HG02798 (cell line): ENCODE data around the gene MUSTN1.

Experiments used
- ATAC-seq: cut with Tn5 transposase; IDR thresholded peaks from one replicate; pipeline ENCODE4 v1.9.1; 2021; ENCODE audit warnings: mild to moderate bottlenecking; ENCODE audit not compliant: unreplicated experiment, poor library complexity

Gene MUSTN1

DNA sequence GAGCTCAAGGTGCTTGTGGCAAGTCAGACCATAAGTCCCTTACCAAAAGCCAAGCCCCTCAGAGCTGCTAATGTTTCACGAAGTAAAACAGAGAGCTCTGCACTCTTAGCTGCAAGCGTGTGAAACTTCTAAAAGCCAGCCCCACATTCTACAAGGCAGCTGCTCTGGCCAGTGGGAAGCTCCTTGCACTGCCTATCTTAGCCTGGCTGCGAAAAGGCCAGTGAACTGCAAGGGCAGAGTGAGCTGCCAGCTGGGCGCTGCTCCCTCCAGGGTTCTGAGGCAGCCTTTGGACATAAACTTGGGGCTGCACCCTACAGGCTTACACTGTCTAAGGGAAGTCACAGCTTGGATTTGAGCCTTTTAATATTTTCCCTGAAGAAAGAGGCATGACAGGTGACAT lies 2.2 kb upstream of the MUSTN1 start:
- ATAC-seq: no peak

DNA sequence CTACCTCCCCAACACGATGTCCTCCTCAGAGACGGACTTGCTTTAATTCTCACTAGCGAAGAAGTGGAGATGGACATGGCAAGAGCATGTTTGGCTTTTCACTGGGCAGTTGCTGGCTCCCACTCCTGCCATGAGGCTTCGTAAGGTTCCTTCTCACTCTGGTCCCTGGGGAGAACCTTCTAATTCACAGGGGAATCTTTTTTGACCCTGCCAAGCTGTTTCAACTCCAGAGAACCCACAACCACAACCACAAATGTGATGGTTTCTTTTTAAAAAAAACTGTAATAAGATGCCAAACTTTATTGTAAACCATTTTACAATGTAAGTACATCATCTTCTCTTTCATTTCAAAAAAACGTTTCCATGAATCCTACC lies 1.6 kb upstream of the MUSTN1 start:
- ATAC-seq: no peak

DNA sequence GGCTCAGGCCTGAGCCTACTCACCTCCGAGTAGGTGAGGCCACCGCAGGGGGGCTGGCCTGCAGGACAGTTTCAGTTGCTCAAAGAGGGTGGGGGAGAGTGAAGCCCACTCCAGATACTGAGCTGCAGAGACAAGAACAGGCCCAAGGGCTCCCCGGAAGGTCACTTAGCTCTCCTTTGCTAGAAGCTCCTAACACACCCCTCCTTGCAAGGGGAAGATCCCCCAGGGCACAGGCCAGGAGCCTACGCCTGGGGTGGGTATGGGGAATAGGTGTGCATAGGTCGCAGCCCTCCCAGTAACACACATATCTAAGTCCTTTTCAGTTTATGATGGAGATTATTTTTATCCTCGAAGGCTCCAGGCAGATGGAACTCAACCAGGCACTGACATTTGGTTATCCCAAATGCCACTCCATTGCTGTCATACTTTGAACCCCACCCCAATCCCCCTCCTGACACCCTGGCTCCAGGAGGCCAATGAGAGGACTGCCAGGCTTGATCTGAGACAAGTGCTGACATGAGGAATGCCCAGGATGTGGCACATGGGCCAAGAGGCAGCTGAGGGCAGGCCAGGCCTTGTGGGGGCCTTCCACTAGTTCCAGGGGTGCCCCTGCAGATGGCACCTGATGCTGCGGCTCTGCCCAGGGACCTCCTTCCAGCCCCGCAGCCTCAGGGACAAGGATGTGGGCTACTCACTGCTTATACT lies 1.1 kb upstream of the MUSTN1 start:
- no peak for ATAC-seq

DNA sequence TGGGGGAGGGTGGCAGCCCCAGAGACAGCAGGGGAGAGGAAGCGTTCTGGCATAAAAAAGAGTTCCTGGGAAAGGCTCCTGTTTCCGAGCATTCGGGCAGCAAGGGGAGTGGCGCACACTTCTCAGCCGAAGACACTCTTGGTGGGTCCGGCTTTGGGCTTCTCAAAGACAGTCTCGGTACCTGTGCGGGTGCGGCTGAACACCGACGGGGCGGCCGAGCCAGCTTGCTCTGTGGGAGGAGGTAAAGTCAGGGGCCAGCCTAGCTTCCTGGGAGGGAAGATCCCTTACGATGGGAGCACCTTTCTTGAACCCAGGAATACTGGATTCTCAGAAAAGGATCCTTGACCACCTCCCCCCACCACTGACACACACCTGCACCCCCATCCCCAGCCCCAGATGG lies 1.6 kb downstream of the MUSTN1 start:
- ATAC-seq: no peak

DNA sequence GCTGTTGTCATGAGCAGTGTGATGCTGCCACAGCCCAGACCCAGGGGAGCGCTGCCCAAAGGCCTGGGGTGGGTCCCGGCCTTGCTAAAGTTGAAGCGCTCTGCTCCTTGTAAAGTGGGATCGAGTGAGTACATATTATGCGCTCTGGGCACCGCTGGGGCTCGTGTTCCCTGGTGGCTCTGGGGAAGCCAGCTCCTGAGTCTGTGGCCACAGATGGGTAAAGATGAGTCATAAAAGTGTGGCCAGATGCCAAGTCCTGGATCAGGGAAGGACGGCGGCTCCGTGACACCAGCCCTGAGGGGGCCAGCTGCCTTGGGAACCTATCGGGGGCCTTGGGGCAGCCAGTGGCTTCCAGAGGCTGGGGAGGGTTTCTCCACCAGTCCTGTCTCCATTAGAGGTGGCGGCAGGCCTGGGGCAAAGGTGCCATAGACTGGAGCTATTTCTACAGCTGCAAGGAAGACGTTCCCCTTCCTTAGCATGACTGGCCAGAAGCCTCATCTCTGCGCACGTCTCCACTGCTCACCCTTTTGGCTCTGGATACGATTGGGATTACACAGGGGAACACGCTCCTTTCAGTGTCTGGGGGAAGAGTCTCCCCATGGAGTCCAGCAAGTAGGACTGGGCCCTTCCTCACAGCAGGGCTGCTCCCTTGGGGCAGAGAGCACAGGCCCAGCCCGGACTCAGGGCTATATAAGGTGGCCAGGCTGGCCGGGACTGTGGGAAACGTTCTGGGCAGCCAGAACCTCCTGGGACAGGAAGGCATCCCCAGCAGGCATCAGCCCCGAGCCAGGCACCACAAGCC lies 3.1 kb downstream of the MUSTN1 start:
- no peak for ATAC-seq

DNA sequence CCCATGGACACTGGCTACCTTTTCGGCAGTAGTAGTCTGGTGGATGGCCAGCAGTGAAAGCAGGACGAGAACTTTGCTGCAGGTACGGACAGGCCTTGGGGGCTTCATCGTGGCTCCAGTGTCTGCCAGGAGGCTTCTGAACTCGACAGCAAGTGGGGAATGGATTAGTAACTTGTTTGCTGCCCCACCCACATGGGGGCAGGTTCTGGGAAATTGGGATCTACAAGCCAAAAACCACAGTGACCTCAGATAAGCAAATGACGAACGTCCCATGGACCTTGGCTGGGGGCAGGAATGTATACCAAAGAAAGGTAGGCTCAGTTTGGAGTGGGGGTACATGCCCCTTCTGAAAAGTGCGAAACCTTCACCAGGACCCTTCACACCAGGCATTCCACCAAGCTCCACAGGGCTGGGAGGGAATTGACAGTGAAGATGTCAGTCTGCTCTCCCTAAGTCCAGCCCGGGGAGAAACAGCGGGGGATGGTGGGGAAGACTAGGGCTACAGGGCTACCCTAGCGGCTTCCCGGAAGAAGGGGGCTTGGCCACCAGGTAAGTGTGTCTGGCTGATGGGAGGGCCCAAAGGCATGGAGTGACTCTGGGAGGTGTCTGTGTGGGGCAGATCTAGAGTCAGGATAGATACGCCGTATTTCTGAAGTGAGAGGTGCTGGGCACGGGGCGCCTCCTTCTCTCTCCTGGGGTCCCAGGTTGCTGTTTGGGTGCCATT lies 4.1 kb downstream of the MUSTN1 start, which contains the start of gene ITIH4:
Gene ITIH4 (minus strand): TSS at position 138 of the 724 bp plus-strand sequence. CDS start 30 bp downstream, at position 108.
- ATAC-seq: no peak

DNA sequence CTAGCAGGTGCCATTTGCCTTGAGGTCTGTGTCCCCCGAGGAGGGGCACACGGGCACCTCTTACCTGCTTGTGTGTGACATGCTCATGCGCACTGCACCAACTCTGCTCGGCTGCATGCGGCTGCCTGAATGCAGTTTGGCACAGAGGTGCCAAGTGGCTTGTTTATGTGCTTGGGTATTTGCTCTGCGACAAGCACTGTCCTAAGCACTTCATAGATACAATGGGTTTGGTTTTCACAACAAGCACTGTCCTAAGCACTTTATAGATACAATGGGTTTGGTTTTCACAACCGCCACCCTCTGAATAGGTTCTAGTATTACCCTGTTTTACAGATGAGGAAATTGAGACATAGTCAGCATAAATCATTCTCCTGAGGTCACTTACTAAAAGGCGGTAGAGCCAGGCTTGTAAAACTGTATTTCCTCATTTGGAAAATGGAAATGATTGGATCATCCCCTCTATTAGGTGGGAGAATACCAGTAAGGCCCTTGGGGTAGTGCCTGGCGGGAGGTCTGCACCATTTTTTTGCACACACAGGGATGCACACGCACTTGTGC lies 4.8 kb downstream of the MUSTN1 start:
- no peak for ATAC-seq

DNA sequence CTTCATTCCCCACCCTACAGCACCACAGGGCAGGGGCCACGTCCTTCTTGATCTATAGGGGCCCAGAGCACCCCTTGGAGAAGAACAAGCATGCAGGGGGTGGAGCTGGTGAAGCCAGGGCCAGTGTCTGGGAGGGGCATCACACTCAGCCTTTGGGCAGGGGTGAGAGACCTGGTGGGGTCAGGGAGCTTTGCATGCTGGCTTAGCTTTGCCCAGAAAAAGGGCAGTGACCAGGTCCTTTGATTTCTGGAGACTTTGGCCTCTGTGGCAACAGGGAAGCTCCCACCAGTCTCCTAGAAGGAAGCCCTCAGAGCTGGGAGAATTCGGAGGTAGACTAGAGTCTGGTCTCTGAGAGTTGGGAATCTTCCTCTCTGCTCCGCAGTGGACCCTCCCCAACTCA lies 5.3 kb downstream of the MUSTN1 start:
- ATAC-seq: no peak

DNA sequence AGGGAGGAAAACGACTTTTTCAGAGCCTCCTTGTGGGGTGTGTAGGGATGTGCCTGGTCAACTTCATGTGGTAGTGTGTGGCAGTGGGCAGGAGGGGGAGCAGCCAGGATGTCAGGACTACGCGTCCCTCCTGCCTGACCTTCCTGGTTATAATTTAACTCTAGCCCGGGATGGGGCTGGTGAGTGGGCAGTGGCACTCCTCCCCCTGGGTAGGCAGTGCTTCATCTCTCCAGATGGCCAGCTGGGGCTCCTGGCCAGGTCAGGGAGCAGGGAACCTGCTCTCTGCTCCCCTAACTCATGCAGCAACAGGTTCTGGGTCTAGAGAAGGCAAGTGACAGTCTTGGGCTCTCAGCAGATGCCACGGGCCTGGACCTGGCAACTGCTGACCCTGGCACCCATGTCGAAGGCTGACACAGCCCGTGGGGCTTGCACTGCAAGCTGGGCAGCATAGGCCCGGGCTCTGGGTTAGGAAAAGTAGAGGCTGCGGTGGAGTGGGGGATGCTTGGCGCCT lies 6.9 kb downstream of the MUSTN1 start:
- ATAC-seq: no peak

DNA sequence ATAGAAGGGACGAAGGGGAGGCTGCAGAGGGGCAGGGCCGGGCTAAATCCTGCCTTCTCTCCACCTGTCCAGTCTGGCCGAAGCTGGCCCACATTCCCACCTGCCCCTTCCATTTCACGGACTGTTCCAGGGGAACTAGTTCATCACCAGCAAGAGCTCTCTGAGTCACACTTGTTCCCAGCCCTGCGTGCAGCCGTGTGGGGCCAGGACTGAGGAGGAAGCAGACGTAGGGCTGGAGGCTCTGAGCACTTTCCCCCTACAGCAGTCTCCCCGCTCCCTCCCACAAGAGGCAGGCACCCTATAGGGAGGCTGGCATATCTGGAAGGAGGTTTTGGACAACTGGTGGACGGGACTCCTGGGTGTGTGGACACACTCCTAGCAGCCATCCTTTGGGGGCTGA lies 7.4 kb downstream of the MUSTN1 start:
- ATAC-seq: no peak

DNA sequence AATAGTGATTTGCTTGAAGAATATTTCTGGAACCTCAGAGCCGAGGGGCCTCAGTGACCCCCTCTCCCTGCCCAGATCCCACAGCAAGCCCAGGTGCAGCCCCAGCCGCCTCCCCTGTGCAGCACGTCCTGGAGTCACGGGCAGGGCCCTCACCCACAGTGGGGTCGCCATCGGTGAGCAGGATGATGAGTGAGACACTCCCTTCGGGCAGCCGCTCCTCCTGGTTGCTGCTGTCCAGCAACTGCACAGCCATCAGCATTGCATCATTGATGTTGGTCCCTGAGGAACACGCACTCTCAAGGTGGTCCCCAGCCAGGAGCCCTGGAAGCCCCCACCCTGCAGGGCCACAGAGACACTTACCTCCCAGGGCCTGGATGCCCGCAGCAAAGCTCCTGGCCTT lies 10.8 kb downstream of the MUSTN1 start:
- no peak for ATAC-seq

DNA sequence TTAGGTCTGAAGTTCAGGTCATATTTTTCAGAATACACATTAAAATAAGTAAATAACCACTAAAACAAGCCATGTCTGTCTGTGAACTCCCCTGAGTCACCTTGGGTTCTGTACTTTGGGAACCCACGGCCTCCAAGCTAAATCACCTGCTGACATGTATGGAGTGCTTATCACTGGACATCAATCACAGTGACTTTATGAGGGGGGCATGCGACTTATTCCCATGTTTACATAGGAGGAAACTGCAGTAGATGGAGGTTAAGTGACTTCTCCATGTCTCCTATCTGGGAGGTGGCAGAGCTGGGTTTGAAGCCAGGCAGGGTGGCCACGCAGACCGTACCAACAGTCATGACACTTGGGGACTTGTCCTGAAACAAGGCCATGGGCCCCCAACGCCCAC lies 12.5 kb downstream of the MUSTN1 start:
- no peak for ATAC-seq

DNA sequence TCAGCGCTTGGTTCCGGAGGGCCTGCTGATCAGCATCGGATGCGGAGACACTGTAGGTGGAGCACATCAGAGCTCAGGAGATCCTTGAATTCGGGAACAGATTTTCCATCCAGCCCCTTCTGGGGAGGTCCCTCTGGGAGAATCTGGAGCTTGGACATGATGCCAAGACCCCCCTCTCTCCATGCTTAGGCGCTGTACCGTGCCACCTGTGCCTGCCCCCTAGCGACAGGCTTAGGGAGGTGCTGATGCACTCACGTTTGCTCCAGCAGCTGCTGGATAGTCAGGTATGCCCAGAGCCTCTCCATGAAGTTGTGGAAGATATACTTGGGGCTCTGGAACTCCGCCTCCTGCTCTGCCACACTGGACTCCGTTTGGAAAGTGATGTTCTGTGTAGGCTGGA lies 14.1 kb downstream of the MUSTN1 start:
- no peak for ATAC-seq

DNA sequence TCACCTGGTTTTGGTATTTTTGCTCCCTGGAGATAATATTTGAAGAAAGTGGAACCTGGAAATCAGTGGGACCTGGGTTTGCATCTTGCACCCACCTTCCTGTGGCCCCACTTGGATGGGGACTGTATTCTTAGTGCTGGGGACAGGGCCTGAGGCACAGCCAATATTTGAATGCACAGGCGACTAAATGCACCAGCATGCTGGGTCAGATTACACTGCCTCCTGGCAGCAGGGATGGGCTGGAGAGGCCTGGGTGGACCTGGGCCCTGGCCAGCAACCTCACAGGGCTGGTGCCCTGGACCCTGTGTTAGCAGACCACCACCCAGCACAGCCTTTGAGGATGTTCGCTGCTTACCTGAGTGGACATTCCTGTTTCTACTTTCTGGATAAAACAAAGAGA lies 14.9 kb downstream of the MUSTN1 start:
- ATAC-seq: no peak

DNA sequence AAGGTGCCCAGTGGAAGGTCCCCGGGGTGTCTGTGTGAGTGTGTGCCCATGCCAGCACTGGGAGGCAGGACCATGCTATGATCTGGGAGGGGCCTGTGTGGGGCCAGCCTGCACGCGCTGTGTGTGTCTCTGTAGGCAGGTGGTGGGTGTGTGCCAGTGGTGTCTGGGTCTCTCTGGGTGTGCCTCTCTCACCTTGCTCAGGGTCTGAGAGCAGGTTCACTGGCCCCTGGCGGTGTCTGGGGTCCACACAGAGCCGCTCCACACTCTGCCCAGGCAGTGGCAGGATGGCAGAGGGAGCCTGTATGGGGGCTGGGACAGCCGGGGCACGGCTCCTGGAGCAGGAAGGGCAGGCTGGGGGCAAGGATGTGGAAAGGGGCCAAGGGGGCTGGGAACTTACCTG lies 17.0 kb downstream of the MUSTN1 start:
- ATAC-seq: no peak

DNA sequence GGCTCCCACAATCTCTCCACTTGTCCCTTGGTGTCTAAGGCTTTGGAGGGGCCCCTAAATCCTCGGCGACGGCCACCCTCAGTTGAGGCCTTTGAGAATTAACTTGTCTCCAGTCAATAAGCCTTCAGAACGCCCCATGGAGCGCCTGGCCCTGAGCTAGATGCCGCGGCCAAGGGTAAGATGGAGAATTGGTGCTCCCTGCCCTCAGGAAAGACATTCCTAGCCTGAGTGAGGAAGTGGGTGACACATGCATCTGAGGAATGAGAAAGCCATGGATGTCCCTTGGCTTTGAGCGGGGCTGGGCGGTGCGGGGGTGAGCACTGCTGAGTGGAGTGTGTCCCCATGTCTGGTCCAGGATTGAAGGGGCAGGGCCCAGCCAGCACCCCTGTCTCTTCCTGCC lies 17.6 kb downstream of the MUSTN1 start:
- no peak for ATAC-seq

DNA sequence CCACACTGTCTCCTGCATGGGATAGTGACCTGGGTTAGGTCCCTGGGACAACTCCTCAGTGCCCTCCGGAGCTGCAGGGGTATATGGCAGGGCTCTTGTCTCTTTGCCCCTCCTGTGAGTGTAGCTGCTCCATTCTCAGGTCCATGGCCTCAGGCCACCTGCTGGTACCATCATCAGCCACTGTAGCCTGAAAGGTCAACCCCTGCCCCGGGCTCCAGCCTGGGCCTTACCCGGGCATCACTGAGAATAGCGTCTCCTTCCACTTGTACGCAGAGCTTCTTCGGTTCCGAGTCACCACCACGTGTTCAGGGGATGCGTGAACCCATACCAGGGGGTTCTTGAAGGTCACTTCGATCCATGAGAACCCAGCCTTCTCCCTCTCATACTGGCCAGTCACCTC lies 18.2 kb downstream of the MUSTN1 start:
- no peak for ATAC-seq

DNA sequence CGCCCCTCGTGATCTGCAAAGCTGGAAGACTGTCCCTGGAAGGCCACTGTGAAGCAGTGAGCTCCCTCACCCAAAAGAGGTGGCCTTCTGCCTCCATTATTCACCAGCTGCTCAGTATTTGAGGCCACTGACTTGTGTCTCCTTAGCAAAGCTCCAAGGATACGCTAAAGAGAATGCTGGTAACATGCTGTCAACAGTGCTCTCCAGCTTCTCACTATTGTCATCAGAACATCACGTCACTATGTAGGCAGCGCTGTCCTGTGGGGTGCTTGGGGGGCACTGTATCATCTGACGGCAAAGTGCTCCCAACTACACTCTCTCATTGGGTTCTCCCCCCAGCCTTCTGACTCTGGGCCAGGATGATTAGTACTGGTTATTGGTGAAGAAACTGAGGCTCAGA lies 18.6 kb downstream of the MUSTN1 start:
- no peak for ATAC-seq

DNA sequence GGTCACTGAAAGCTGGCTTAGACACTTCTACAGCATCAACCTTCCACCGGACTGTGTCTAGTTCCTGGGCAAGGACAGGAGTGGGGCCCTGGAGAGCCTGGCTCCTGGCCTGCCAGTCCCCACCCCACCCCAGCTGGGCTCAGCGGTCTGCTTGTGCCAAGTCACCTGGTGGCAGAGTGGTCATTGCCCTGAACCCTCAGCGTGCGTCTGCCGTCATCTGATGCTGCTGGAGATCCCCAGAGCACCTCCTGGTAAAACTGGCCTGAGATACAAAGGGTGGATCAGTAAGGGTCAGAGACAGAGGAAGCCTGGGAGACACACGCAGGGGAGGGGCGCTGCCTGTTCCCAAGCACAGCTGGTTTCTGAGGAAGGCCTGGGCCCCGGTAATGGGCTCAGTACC lies 21.0 kb downstream of the MUSTN1 start:
- ATAC-seq: no peak

DNA sequence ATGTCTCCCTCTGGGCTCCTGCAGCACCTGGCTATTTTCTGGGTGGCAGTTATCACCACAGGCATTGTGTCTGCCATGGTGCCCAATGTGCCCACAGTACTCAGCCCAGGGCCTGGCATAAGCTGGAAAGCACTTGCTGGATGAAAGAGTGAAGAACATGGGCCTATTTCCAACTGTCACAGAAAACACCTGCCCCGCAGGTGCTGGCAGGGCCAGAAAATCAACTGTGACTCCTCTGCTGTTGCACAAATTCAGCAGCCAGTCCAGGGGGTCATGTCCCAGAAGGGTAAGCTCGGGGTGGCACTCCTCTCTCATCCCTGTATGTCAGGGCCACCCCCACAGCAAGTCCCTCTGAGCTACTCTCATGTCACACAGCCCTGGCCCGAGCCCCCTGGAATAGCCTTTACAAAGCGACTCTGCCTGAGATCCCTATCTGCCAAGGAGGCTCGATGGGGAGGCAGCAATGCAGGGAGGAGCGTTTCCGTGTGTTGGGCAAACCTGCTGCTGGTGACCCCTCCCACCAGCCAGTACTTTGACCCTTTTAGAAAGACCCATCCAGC lies 23.3 kb downstream of the MUSTN1 start:
- ATAC-seq: no peak
